Regular cardiac myocyte (primary cell): ENCODE results near the gene CITED1. TPM values are rescaled to one million over a fixed set of nuclear protein-coding genes. Genes with fewer than 3 reads are reported as not detected.

Experiments used
- total RNA-seq: library from RNA; depleted of rRNA; stranded (reverse); fragments of >200 nt; gene quantifications from 2 replicates; pipeline ENCODE4 v1.2.3, GENCODE V29; 2014

Gene CITED1, protein sequence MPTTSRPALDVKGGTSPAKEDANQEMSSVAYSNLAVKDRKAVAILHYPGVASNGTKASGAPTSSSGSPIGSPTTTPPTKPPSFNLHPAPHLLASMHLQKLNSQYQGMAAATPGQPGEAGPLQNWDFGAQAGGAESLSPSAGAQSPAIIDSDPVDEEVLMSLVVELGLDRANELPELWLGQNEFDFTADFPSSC
- not detected in 2 replicates for total RNA-seq

DNA sequence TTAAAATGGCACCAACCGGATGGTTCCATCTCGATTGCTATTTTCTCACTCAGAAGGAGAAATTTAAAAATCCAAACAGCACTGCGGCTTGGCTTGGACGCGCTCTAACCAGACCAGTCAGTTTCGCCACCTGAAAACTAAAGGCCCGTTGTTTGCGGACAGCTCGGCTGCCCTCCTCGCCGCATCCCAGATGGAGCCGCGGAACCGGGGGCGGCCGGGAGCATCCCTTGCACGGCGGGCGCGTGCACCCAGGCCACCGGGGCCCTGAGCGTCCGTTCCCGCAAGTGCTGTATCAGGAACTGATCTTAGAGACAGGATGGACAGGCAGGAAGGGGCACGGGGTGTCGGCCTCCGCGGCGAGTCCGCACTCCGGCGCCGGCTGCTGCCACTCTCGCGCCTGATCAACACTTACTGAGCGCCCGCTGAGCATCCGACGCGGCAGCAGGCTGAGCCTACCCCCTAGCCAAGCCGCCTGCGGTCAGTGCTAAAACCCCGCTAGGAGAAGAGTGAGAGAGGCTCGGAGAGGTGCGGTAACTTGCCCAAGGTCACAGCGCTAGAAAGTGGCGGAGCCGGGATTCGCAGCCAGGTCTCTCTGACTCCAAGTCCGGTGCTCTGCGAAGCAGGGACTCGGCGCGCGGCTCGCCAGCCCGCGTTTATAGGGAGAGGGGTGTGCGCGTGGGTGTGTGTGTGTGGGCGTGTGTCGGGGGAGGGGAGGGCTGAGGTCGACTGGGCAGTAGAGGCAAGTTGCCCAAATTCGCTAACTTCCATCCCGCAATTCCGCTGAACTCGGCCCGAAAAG is at the start of gene CITED1:
TSS of gene CITED1 (minus strand) at position 629 of the 799 bp plus-strand sequence. CDS start 3,045 bp downstream, outside the sequence.

Other genes starting within 250 kb of the CITED1 start
- 2.0 and 3.3 TPM in 2 replicates for gene RTL5, start 174.0 kb downstream of the CITED1 start, total RNA-seq
- 9.6 and 13.6 TPM in 2 replicates for gene PIN4, start 124.2 kb downstream of the CITED1 start, total RNA-seq
- gene ERCC6L, start 66.9 kb downstream of the CITED1 start, total RNA-seq: 0.56 and 11.3 TPM in 2 replicates
- gene RPS4X, start 28.7 kb downstream of the CITED1 start, total RNA-seq: 746 and 1,253 TPM in 2 replicates